Liver (tissue), 9 donors: ENCODE data around the gene TBX6. TPM values are rescaled to one million over a fixed set of nuclear protein-coding genes. Genes with fewer than 3 reads are reported as not detected.
A peak's percentile ranks its signal among the peaks of the same experiment; 100 is the strongest.

ENCODE experiments used
- DNase-seq: peaks from one replicate; pipeline ENCODE4 v3.0.0-alpha.2; 2017; ENCODE audit warnings: low spot score
- H3K27ac ChIP-seq, 2 donors: one replicate each; pipeline ENCODE4 v1.7.0; 2013; ENCODE audit warnings: inconsistent platforms in 2 of 2, low read length in 2 of 2, control low read depth in 1 of 2, low read depth in 1 of 2, mild to moderate bottlenecking in 1 of 2
- H3K27me3 ChIP-seq, 4 donors: one replicate each; pipeline versions ENCODE4 v1.6.1 to v1.7.0; 2013; ENCODE audit warnings: low read length in 3 of 4, inconsistent platforms in 1 of 4, mild to moderate bottlenecking in 1 of 4, moderate library complexity in 1 of 4; ENCODE audit not compliant: control insufficient read depth in 4 of 4, insufficient read depth in 4 of 4
- H3K36me3 ChIP-seq, 4 donors: one replicate each; pipeline versions ENCODE4 v1.6.1 to v1.7.0; 2013; ENCODE audit warnings: low read length in 3 of 4, mild to moderate bottlenecking in 3 of 4, low read depth in 1 of 4, moderate library complexity in 1 of 4; ENCODE audit not compliant: control insufficient read depth in 4 of 4, insufficient read depth in 3 of 4
- H3K4me1 ChIP-seq, 4 donors: one replicate each; pipeline versions ENCODE4 v1.6.1 to v1.7.0; 2013; ENCODE audit warnings: low read length in 3 of 4, mild to moderate bottlenecking in 3 of 4, moderate library complexity in 1 of 4; ENCODE audit not compliant: control insufficient read depth in 4 of 4, insufficient read depth in 4 of 4
- H3K4me3 ChIP-seq, 3 donors: one replicate each; pipeline versions ENCODE4 v1.6.1 to v1.7.0; 2013; ENCODE audit warnings: low read length in 3 of 3, control low read depth in 1 of 3, low read depth in 1 of 3, mild to moderate bottlenecking in 1 of 3
- H3K9ac ChIP-seq, 2 donors: one replicate each; pipeline ENCODE4 v1.7.0; 2013; ENCODE audit warnings: low read length in 2 of 2, mild to moderate bottlenecking in 2 of 2, moderate library complexity in 2 of 2, control low read depth in 1 of 2, low read depth in 1 of 2
- H3K9me3 ChIP-seq, 4 donors: one replicate each; pipeline versions ENCODE4 v1.6.1 to v1.7.0; 2013; ENCODE audit warnings: low read length in 3 of 4; ENCODE audit not compliant: control insufficient read depth in 4 of 4
- ATF3 ChIP-seq: IDR thresholded peaks from 2 replicates; pipeline ENCODE4 v1.6.1; 2016; ENCODE audit warnings: antibody characterized with exemption
- CTCF ChIP-seq: fragments of 150-350 bp; IDR thresholded peaks from 2 replicates; pipeline ENCODE4 v1.5.1; 2017; ENCODE audit warnings: improper control_type of control experiment, low read depth, low read length; ENCODE audit not compliant: missing input control
- FOXA1 ChIP-seq: IDR thresholded peaks from 2 replicates; pipeline ENCODE4 v1.6.1; 2016; ENCODE audit warnings: antibody characterized with exemption
- FOXA2 ChIP-seq: IDR thresholded peaks from 2 replicates; pipeline ENCODE4 v1.6.1; 2016; ENCODE audit warnings: antibody characterized with exemption
- GABPA ChIP-seq, 2 donors: IDR thresholded peaks in 1 of 2; conservative IDR thresholded peaks in 1 of 2; 2 replicates each; pipeline ENCODE4 v1.6.1; 2016; ENCODE audit warnings: antibody characterized with exemption in 2 of 2, mild to moderate bottlenecking in 1 of 2, moderate library complexity in 1 of 2
- HNF4G ChIP-seq: IDR thresholded peaks from 2 replicates; pipeline ENCODE4 v1.6.1; 2016; ENCODE audit warnings: antibody characterized with exemption
- MAX ChIP-seq: IDR thresholded peaks from 2 replicates; pipeline ENCODE4 v1.6.1; 2016; ENCODE audit warnings: antibody characterized with exemption
- RAD21 ChIP-seq, 2 donors: IDR thresholded peaks; 2 replicates each; pipeline ENCODE4 v1.6.1; 2016; ENCODE audit warnings: antibody characterized with exemption in 2 of 2, mild to moderate bottlenecking in 2 of 2
- REST ChIP-seq: IDR thresholded peaks from 2 replicates; pipeline ENCODE4 v1.6.1; 2016; ENCODE audit warnings: antibody characterized with exemption, mild to moderate bottlenecking
- SP1 ChIP-seq: IDR thresholded peaks from 2 replicates; pipeline ENCODE4 v1.6.1; 2018; ENCODE audit warnings: antibody characterized with exemption, mild to moderate bottlenecking
- TAF1 ChIP-seq: conservative IDR thresholded peaks from 2 replicates; pipeline ENCODE4 v1.6.1; 2016; ENCODE audit warnings: antibody characterized with exemption, mild to moderate bottlenecking
- YY1 ChIP-seq: IDR thresholded peaks from 2 replicates; pipeline ENCODE4 v1.6.1; 2016; ENCODE audit warnings: antibody characterized with exemption, mild to moderate bottlenecking
- WGBS: extraction: QIAGEN DNeasy Blood & Tissue Kit; methylation state at CpG from one replicate; pipeline ENCODE4 v1.1.7; 2013; 5-methylcytosine and 5-hydroxymethylcytosine counted together
- polyA plus RNA-seq, 2 donors: library from polyadenylated mRNA; stranded (reverse) in 1 of 2; unstranded in 1 of 2; fragments of 200-250 nt in 1 of 2; fragments of >200 nt in 1 of 2; fragmentation: Nextera tagmentation in 1 of 2; extraction: Ambion mirVana in 1 of 2; gene quantifications; one replicate each; pipeline versions ENCODE4 v1.2.1 to v1.2.3, GENCODE V29; 2013 to 2015
- total RNA-seq, 2 donors: library from RNA; depleted of rRNA; stranded (reverse); fragments of >200 nt; gene quantifications; one replicate each; pipeline ENCODE4 v1.2.3, GENCODE V29; 2014
- donor health status: healthy.
- donor health status: healthy.
- donor health status: healthy.
- donor health status: healthy.
- donor health status: healthy.

The TBX6 gene
- total and polyA plus RNA-seq, 4 donors = 0.09 to 0.26 (median 0.18) TPM

- 74% methylated on average over 10 of the region's 10 CpGs for WGBS
- Histone ChIP-seq H3K27ac (no peak overlapping the region), H3K9me3 (no peaks in the 10 kb centered on the region), H3K27me3 (no peaks in the 10 kb centered on the region), H3K4me1 (peaks cover 10 to 30% (median 18%) of the 10 kb centered on the region in 4 donors), H3K36me3 (peaks cover 14 to 19% (median 17%) of the 10 kb centered on the region in 4 donors), H3K9ac (no peak overlapping the region), H3K4me3 (no peak overlapping the region)
- TF ChIP-seq YY1 = no peak
- no peak for TF ChIP-seq TAF1
- TF ChIP-seq CTCF = no peak
- no peak for TF ChIP-seq FOXA1
- TF ChIP-seq HNF4G = no peak
- no peak for TF ChIP-seq FOXA2
- no peak for TF ChIP-seq REST
- no peak for TF ChIP-seq MAX
- TF ChIP-seq SP1 = no peak
- TF ChIP-seq RAD21 (IDR thresholded peaks at IDR 0.05) = no peak
- no peak for TF ChIP-seq ATF3
- DNase-seq = no peak
Measured at GRCh38 chr16:30088237-30088831, 3.4 kb downstream of the TBX6 start.

- Histone ChIP-seq H3K4me3 (no peak overlapping the region), H3K9ac (no peak overlapping the region), H3K27ac (no peak overlapping the region), H3K4me1 (peaks cover 7 to 21% (median 16%) of the 10 kb centered on the region in 4 donors), H3K9me3 (no peaks in the 10 kb centered on the region), H3K27me3 (no peaks in the 10 kb centered on the region), H3K36me3 (peaks cover 23 to 28% (median 25%) of the 10 kb centered on the region in 4 donors)
- TF ChIP-seq GABPA (IDR thresholded peaks at IDR 0.05 in 1 of 2, conservative IDR thresholded peaks at IDR 0.05 in 1 of 2) (peak in 1 of 2 donors; percentile 18), SP1 (no peak)
- DNase-seq = no peak
- 90% methylated on average over 11 of the region's 11 CpGs for WGBS
Measured at GRCh38 chr16:30087181-30087898, 4.4 kb downstream of the TBX6 start.
